HAP-1 (cell line): ENCODE data around the gene ZSWIM6.
A peak's percentile ranks its signal among the peaks of the same experiment; 100 is the strongest.

ENCODE experiments used
- DNase-seq, 2 experiments: peaks; one replicate each; pipeline ENCODE4 v3.0.0-alpha.2; 2016 to 2020; ENCODE audit warnings: low spot score in 2 of 2
- H3K27me3 ChIP-seq: fragments of 250-450 bp; sonication (Bioruptor Pico); 2 replicates; pipeline ENCODE4 v1.5.1; 2020; ENCODE audit warnings: low read depth, mild to moderate bottlenecking, moderate library complexity
- H3K36me3 ChIP-seq: fragments of 250-450 bp; sonication (Bioruptor Pico); replicated peaks from 2 replicates; pipeline ENCODE4 v1.5.1; 2020; ENCODE audit warnings: mild to moderate bottlenecking
- H3K4me1 ChIP-seq: fragments of 250-450 bp; sonication (Bioruptor Pico); 2 replicates; pipeline ENCODE4 v1.5.1; 2020; ENCODE audit warnings: mild to moderate bottlenecking
- H3K4me3 ChIP-seq: fragments of 250-450 bp; sonication (Bioruptor Pico); 2 replicates; pipeline ENCODE4 v1.5.1; 2020; ENCODE audit warnings: mild to moderate bottlenecking, moderate library complexity
- H3K9me3 ChIP-seq: fragments of 250-450 bp; sonication (Bioruptor Pico); 2 replicates; pipeline ENCODE4 v1.5.1; 2020; ENCODE audit warnings: mild to moderate bottlenecking, moderate library complexity
- in situ Hi-C: fragments of 300-500 bp; cut with MboI; formaldehyde crosslinking; loops from 3 replicates; pipeline ENCODE4 v1.14.3; 2020; ENCODE audit warnings: low sequenced_read_pairs, inconsistent platforms, mixed read lengths

ZSWIM6 gene

DNA sequence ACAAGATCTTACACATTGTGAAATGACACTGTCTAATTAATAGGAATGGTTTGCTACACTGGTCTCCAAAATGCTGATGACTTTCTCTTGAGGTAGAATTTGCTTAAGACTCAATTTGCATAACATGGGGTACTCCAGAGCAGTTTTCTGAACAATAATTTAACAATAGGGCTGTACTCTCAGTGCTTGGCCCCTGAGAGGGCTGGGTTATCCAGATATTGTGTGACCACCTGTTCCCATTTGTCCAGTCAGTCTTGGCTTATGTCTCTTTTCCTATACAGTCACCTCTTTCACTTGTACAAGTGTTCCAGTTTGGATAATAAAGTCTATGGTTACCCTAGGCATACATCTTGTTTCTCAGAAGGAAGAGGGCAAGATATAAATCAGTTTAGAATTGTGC, 17.9 kb downstream of the ZSWIM6 start:
- Histone ChIP-seq H3K4me1 (peaks cover 21% of the 10 kb centered on the region), H3K4me3 (no peak overlapping the region), H3K36me3 (no peaks in the 10 kb centered on the region), H3K27me3 (no peaks in the 10 kb centered on the region), H3K9me3 (no peaks in the 10 kb centered on the region)
- in situ Hi-C loops = no loop called here
- DNase-seq = peak in 1 of 2 experiments; percentile 32

DNA sequence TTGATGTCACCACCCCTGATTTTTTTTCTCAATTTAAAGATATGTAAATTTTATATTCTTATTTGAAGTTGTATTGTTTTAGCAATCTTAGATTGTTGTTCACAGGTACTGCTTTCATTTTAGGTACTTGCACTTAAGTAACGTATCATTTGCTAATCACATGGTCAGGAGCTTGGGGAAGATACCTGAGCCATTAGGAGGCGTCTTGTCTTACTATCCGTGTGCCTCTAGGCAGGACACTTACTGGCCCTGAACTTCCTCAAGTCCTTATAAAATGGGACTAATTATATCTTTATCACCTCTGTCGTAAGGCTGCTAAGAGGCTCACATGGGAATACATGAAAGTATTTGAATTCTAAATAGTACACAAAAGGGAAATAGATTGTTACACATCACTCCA, 18.5 kb downstream of the ZSWIM6 start:
- no peak for DNase-seq
- Histone ChIP-seq H3K4me1 (peaks cover 15% of the 10 kb centered on the region), H3K4me3 (no peak overlapping the region), H3K27me3 (no peaks in the 10 kb centered on the region), H3K36me3 (no peaks in the 10 kb centered on the region), H3K9me3 (no peaks in the 10 kb centered on the region)
- in situ Hi-C loops = no loop called here

- Histone ChIP-seq H3K9me3 (no peaks in the 10 kb centered on the region), H3K4me1 (peaks cover 7% of the 10 kb centered on the region), H3K36me3 (no peaks in the 10 kb centered on the region), H3K4me3 (no peak overlapping the region), H3K27me3 (no peaks in the 10 kb centered on the region)
- no peak for DNase-seq
- in situ Hi-C loops = no loop called here
Observed at GRCh38 chr5:61351733-61352132, 19.7 kb downstream of the ZSWIM6 start.

- Histone ChIP-seq H3K4me1 (peaks cover 7% of the 10 kb centered on the region), H3K27me3 (no peaks in the 10 kb centered on the region), H3K36me3 (no peaks in the 10 kb centered on the region), H3K9me3 (peaks cover 2% of the 10 kb centered on the region; the same call in 1 of the 2 replicates), H3K4me3 (no peak overlapping the region)
- DNase-seq = no peak
- in situ Hi-C loops = no loop called here
Observed at GRCh38 chr5:61352180-61352579, 20.1 kb downstream of the ZSWIM6 start.

DNA sequence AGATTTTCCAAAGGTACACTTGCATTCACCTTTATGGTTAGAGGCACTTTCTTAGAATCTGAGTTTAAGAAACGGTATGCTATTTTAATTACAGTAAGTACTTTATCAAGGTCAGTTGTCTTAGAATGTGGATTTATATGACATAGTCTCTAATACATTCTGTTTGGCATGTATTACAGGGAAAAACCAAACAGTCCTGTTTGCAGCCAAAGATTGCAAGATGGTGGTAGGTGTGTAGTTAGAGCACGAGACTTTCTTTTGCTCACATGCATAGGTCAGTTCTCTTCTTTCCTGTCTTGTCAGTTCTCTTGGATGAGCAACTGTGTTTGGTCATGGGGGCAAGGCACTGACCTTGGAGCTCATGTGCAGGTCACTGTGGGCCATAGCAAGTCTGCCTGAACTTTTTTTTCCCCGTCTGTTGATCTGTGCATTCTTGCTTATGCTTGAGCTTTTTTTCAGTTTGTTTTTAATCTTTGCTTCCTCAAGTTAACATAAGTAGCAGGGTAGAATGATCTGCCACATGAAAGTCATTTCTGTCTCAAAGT, 20.6 kb downstream of the ZSWIM6 start:
- peaks cover 7% of the 10 kb centered on the region for H3K4me1 ChIP-seq
- in situ Hi-C loops = no loop called here
- no peaks in the 10 kb centered on the region for H3K36me3 ChIP-seq
- H3K4me3 ChIP-seq = no peak overlapping the region
- H3K9me3 ChIP-seq = peaks cover 5% of the 10 kb centered on the region; the same call in 1 of the 2 replicates
- no peaks in the 10 kb centered on the region for H3K27me3 ChIP-seq
- no peak for DNase-seq

DNA sequence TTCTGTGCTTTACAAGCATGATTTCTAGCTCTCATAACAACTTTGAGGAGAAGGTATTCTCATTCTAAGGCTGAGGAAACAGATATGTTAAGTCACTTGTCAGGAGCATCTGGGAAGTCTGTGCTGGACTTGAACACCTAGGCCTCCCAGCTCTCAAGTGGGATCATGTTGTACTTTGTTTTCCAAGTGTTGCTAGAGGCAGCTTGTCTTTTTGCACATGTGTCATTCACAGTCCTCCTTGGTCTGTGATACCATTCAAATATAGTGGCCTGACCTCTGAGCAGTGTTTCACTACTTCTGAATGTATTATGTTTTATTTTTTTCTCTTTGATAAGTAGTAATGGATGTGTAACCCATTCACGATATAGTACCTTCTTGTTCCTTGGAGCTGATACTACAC, 21.2 kb downstream of the ZSWIM6 start:
- no peaks in the 10 kb centered on the region for H3K27me3 ChIP-seq
- no peak for DNase-seq
- H3K36me3 ChIP-seq = no peaks in the 10 kb centered on the region
- peaks cover 7% of the 10 kb centered on the region for H3K4me1 ChIP-seq
- H3K4me3 ChIP-seq = no peak overlapping the region
- in situ Hi-C loops = no loop called here
- peaks cover 5% of the 10 kb centered on the region; the same call in 1 of the 2 replicates for H3K9me3 ChIP-seq

DNA sequence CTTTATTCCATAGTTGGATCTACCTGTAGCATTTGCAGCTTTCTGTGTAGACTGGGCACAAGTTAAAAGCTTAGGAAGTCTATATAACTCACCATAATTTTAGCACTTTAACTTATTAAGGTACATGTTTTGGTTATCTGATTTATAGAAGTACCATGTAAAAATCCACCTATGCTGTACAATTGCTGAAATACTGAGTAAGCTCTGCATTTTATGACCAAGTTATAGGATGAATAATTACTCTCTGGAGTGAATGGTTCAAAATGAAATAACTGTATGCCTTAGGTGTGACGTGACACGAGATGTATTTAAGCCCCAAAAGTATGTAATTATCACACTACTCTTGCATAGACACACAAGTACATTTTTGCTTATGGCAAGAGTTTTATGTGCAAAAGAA, 22.1 kb downstream of the ZSWIM6 start:
- Histone ChIP-seq H3K9me3 (peaks cover 5% of the 10 kb centered on the region; the same call in 1 of the 2 replicates), H3K36me3 (no peaks in the 10 kb centered on the region), H3K27me3 (no peaks in the 10 kb centered on the region), H3K4me1 (peaks cover 7% of the 10 kb centered on the region), H3K4me3 (no peak overlapping the region)
- in situ Hi-C loops = no loop called here
- no peak for DNase-seq

GRCh38 chr5:61357745-61358144, 25.7 kb downstream of the ZSWIM6 start:
- in situ Hi-C loops = no loop called here
- Histone ChIP-seq H3K4me1 (no peaks in the 10 kb centered on the region), H3K4me3 (no peak overlapping the region), H3K36me3 (no peaks in the 10 kb centered on the region), H3K9me3 (peaks cover 5% of the 10 kb centered on the region; the same call in 1 of the 2 replicates), H3K27me3 (no peaks in the 10 kb centered on the region)
- DNase-seq = no peak

DNA sequence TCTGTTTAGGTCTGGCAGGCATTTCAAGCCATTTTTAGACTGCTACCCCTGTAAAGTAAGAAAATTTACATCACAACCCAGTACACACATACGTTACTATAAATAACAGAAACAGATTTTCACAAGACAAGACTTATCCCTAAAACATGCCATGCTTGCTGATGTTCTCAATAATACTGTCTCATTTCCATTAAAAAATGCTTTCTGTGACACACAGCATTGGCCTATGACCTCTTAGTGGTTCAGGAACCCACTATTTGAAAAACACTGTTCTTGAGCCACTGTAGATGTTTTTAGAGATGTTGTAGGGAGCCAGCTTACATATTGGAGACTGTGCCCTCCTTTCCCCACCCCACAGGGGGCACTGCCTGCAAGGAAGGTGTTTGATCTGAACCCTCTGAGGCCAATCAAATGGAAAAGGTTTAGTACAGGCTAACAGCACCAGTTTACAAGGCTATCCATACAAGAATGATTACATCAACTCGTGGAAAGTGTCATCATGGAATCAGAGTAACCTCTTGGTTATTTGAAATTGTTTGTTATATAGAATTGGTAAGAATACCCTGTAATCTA, 30.8 kb downstream of the ZSWIM6 start:
- DNase-seq = peak in 1 of 2 experiments; percentile 22
- Histone ChIP-seq H3K4me1 (no peaks in the 10 kb centered on the region), H3K36me3 (no peaks in the 10 kb centered on the region), H3K4me3 (no peak overlapping the region), H3K27me3 (no peaks in the 10 kb centered on the region), H3K9me3 (no peaks in the 10 kb centered on the region)
- in situ Hi-C loops = no loop called here

GRCh38 chr5:61363401-61364114, 31.5 kb downstream of the ZSWIM6 start:
- in situ Hi-C loops = no loop called here

DNA sequence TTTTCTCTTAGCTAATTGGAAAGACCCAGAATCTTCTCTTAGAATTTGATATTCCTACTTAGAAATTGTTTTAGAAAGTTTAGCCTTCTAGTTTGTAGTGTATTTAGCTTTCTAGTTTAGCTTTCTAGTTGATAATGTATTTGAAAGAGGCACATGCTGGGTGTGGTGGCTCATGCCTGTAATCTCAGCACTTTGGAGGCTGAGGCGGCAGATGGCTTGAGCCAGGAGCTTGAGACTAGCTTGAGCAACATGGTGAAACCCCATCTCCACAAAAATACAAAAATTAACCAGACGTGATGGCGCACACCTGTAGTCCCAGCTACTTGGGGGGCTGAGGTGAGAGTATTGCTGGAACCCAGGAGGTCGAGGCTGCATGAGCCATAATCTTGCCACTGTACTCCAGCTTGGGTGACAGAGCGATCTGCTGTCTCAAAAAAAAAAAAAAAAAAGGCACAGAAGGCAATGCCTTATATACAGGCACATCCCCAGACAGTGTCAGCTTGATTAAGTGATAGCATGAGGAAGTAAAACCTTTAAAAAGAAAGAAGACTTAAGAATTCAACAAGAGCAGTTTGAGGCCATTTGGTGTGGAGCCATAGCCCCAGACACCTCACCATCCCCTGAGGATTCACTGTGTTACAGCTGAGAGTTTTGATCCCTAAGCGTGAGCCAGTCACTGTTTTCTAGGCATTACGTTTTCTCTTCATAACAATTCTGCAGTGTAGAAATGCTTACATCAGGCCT, 34.6 kb downstream of the ZSWIM6 start:
- H3K27me3 ChIP-seq = no peaks in the 10 kb centered on the region
- no peak overlapping the region for H3K4me3 ChIP-seq
- peaks cover 6% of the 10 kb centered on the region; the same call in 1 of the 2 replicates for H3K4me1 ChIP-seq
- no peaks in the 10 kb centered on the region for H3K9me3 ChIP-seq
- in situ Hi-C loops = no loop called here
- no peaks in the 10 kb centered on the region for H3K36me3 ChIP-seq
- DNase-seq = no peak

More at GRCh38 chr5:61363401-61364114, 31.5 kb downstream of the ZSWIM6 start:
- no peak for DNase-seq
- H3K27me3 ChIP-seq = no peaks in the 10 kb centered on the region
- no peaks in the 10 kb centered on the region for H3K4me1 ChIP-seq
- H3K4me3 ChIP-seq = no peak overlapping the region
- H3K36me3 ChIP-seq = no peaks in the 10 kb centered on the region
- no peaks in the 10 kb centered on the region for H3K9me3 ChIP-seq

DNA sequence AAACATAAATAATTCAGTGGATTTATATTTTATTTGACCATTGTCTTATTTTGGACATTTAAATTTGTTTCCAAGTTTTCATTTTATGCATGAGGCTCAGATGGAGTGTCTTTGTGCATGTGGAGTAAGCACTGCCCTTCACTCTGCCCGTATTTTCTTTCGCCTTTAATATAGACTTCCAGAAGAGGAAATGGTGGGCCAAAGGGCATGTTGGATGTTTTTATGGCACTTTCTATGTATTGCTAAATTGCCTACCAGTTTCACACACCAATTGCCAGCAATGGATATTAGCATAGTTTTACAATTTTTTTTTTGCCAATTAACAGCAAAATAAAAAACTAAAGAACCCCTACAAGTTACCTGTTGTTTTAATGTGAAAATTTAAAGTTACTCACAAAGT, 38.4 kb downstream of the ZSWIM6 start:
- H3K27me3 ChIP-seq = no peaks in the 10 kb centered on the region

GRCh38 chr5:61371474-61371873, 39.4 kb downstream of the ZSWIM6 start:
- Histone ChIP-seq H3K9me3 (no peaks in the 10 kb centered on the region), H3K4me3 (no peak overlapping the region), H3K4me1 (peaks cover 6% of the 10 kb centered on the region; the same call in 1 of the 2 replicates), H3K36me3 (no peaks in the 10 kb centered on the region), H3K27me3 (no peaks in the 10 kb centered on the region)
- in situ Hi-C loops = no loop called here
- DNase-seq = peak in 1 of 2 experiments; percentile 32

More for the DNA sequence above, 38.4 kb downstream of the ZSWIM6 start:
- Histone ChIP-seq H3K36me3 (no peaks in the 10 kb centered on the region), H3K9me3 (no peaks in the 10 kb centered on the region), H3K4me3 (no peak overlapping the region), H3K4me1 (peaks cover 6% of the 10 kb centered on the region; the same call in 1 of the 2 replicates)
- DNase-seq = no peak
- in situ Hi-C loops = no loop called here

GRCh38 chr5:61379677-61380076, 47.6 kb downstream of the ZSWIM6 start:
- Histone ChIP-seq H3K9me3 (no peaks in the 10 kb centered on the region), H3K27me3 (no peaks in the 10 kb centered on the region), H3K36me3 (no peaks in the 10 kb centered on the region), H3K4me1 (peaks cover 9% of the 10 kb centered on the region), H3K4me3 (no peak overlapping the region)
- in situ Hi-C loops = no loop called here
- peak in 1 of 2 experiments; percentile 62 for DNase-seq
